Activated naive CD4-positive, alpha-beta T cell treated with anti-CD3 and anti-CD28 coated beads, Interleukin-2, amount 50 U/mL, for 16 hours (primary cell): ENCODE data around the gene RDH16.
A peak's percentile ranks its signal among the peaks of the same experiment; 100 is the strongest.
"Not testable (repeated sequence)": the region's sequence is repeated elsewhere in the genome, so short reads cannot be mapped to it uniquely, and the experiment has no call there.

ENCODE experiments used
- DNase-seq: peaks from one replicate; pipeline ENCODE4 v3.0.0-alpha.2; 2020

Gene RDH16

GRCh38 chr12:56988207-56988739 lies 30.9 kb upstream of the RDH16 start:
- DNase-seq: no peak

- peak; percentile 73 for DNase-seq
Observed at GRCh38 chr12:56987551-56988053, 30.2 kb upstream of the RDH16 start.

GRCh38 chr12:56987011-56987410 lies 29.6 kb upstream of the RDH16 start:
- no peak for DNase-seq

- not testable (repeated sequence) for DNase-seq
Observed at GRCh38 chr12:56985714-56986113, 28.3 kb upstream of the RDH16 start.

- no peak for DNase-seq
Observed at GRCh38 chr12:56983386-56983785, 26.0 kb upstream of the RDH16 start.

- not testable (repeated sequence) for DNase-seq
Observed at GRCh38 chr12:56982578-56983236, 25.3 kb upstream of the RDH16 start.

- no peak for DNase-seq
Observed at GRCh38 chr12:56980941-56981530, 23.6 kb upstream of the RDH16 start.

- no peak for DNase-seq
Observed at GRCh38 chr12:56980268-56980667, 22.9 kb upstream of the RDH16 start.

- DNase-seq: no peak
Observed at GRCh38 chr12:56979628-56980027, 22.2 kb upstream of the RDH16 start.

GRCh38 chr12:56978397-56979138 lies 21.2 kb upstream of the RDH16 start:
- no peak for DNase-seq

- DNase-seq: not testable (repeated sequence)
Observed at GRCh38 chr12:56977361-56977760, 20.0 kb upstream of the RDH16 start.

GRCh38 chr12:56974224-56974623 lies 16.8 kb upstream of the RDH16 start:
- not testable (repeated sequence) for DNase-seq

GRCh38 chr12:56968910-56969309 lies 11.5 kb upstream of the RDH16 start:
- DNase-seq: not testable (repeated sequence)

- DNase-seq: not testable (repeated sequence)
Observed at GRCh38 chr12:56965997-56966642, 8.7 kb upstream of the RDH16 start.

- not testable (repeated sequence) for DNase-seq
Observed at GRCh38 chr12:56965124-56965523, 7.7 kb upstream of the RDH16 start.

- DNase-seq: not testable (repeated sequence)
Observed at GRCh38 chr12:56963557-56963956, 6.1 kb upstream of the RDH16 start.

GRCh38 chr12:56962247-56962646 lies 4.8 kb upstream of the RDH16 start:
- not testable (repeated sequence) for DNase-seq

GRCh38 chr12:56958422-56958821 lies 1.0 kb upstream of the RDH16 start:
- DNase-seq: no peak

- no peak for DNase-seq
Observed at GRCh38 chr12:56955631-56956256, 1.7 kb downstream of the RDH16 start.

GRCh38 chr12:56954958-56955355 lies 2.5 kb downstream of the RDH16 start:
- DNase-seq: no peak

- DNase-seq: no peak
Observed at GRCh38 chr12:56954057-56954957, 3.1 kb downstream of the RDH16 start.
